Thyroid gland (tissue), 4 donors: Measurements from ENCODE around the gene ATP23. TPM values are rescaled to one million over a fixed set of nuclear protein-coding genes. Genes with fewer than 3 reads are reported as not detected.

Experiments
- DNase-seq, 2 donors: peaks; one replicate each; pipeline ENCODE4 v3.0.0-alpha.2; 2019
- H3K27ac ChIP-seq, 3 donors: fragments of 200-600 bp; sonication (generic); 1 replicate in 2 of 3; 2 replicates in 1 of 3; pipeline ENCODE4 v1.5.1; 2016 to 2019; ENCODE audit warnings: mild to moderate bottlenecking in 1 of 3, moderate library complexity in 1 of 3
- H3K27me3 ChIP-seq: fragments of 200-600 bp; sonication (generic); one replicate; pipeline ENCODE4 v1.5.1; 2019
- H3K36me3 ChIP-seq, 2 donors: fragments of 200-600 bp; sonication (generic); one replicate each; pipeline ENCODE4 v1.5.1; 2016 to 2019
- H3K4me1 ChIP-seq, 2 donors: fragments of 200-600 bp; sonication (generic); one replicate each; pipeline ENCODE4 v1.5.1; 2017 to 2019
- H3K4me3 ChIP-seq, 3 donors: fragments of 200-600 bp; sonication (generic); replicated peaks in 1 of 3; 1 replicate in 2 of 3; 2 replicates in 1 of 3; pipeline ENCODE4 v1.5.1; 2016; ENCODE audit warnings: mild to moderate bottlenecking in 1 of 3
- H3K9me3 ChIP-seq: fragments of 200-600 bp; sonication (generic); one replicate; pipeline ENCODE4 v1.5.1; 2017
- CTCF ChIP-seq, 6 experiments: fragments of 200-600 bp in 3 of 6; fragments of 450-650 bp in 3 of 6; sonication (generic) in 3 of 6; IDR thresholded peaks; one replicate each; pipeline ENCODE4 v1.5.1; 2016 to 2019; ENCODE audit warnings: antibody characterized with exemption in 6 of 6, mild to moderate bottlenecking in 2 of 6, inconsistent platforms in 1 of 6, moderate library complexity in 1 of 6
- POLR2A ChIP-seq, 2 donors: fragments of 450-650 bp; IDR thresholded peaks; one replicate each; pipeline ENCODE4 v1.6.1; 2017; ENCODE audit warnings: antibody characterized with exemption in 2 of 2, mild to moderate bottlenecking in 2 of 2, moderate library complexity in 1 of 2
- WGBS, 2 donors: methylation state at CpG; one replicate each; pipeline ENCODE4 v1.1.5; 2017; 5-methylcytosine and 5-hydroxymethylcytosine counted together
- intact Hi-C: fragments of 100-400 bp; cut with DNase I; formaldehyde crosslinking; loops from one replicate; pipeline ENCODE4 v1.15.1; 2023
- total RNA-seq, 4 donors: library from RNA; depleted of rRNA; stranded (reverse); fragments of >200 nt; gene quantifications; one replicate each; pipeline ENCODE4 v1.2.3, GENCODE V29; 2016

ATP23 gene
- total RNA-seq, 4 donors from 2014 or later: 1.9 to 13.4 (median 11.1) TPM

- DNase-seq: no peak
- Histone ChIP-seq H3K36me3 (no peaks in the 10 kb centered on the region), H3K27me3 (no peaks in the 10 kb centered on the region), H3K9me3 (no peaks in the 10 kb centered on the region), H3K4me1 (no peaks in the 10 kb centered on the region), H3K4me3 (no peak overlapping the region), H3K27ac (no peak overlapping the region)
- intact Hi-C loops: no loop called here
- TF ChIP-seq CTCF (IDR thresholded peaks at IDR 0.05) (no peak), POLR2A (IDR thresholded peaks at IDR 0.05) (no peak)
Observed at GRCh38 chr12:57998251-57998650, 56.9 kb downstream of the ATP23 start.

- no peak for DNase-seq
- Histone ChIP-seq H3K27me3 (no peaks in the 10 kb centered on the region), H3K27ac (no peak overlapping the region), H3K4me1 (no peaks in the 10 kb centered on the region), H3K9me3 (no peaks in the 10 kb centered on the region), H3K4me3 (no peak overlapping the region), H3K36me3 (no peaks in the 10 kb centered on the region)
- 91 to 96% methylated on average over 2 of the region's 2 CpGs for WGBS, 2 donors
- intact Hi-C loops: no loop called here
- TF ChIP-seq CTCF (IDR thresholded peaks at IDR 0.05) (no peak), POLR2A (IDR thresholded peaks at IDR 0.05) (no peak)
Observed at GRCh38 chr12:58000499-58000898, 59.1 kb downstream of the ATP23 start.

GRCh38 chr12:58007875-58008274, 66.5 kb downstream of the ATP23 start:
- H3K4me1 ChIP-seq: no peaks in the 10 kb centered on the region
- H3K27me3 ChIP-seq: no peaks in the 10 kb centered on the region
- H3K9me3 ChIP-seq: no peaks in the 10 kb centered on the region
- no peak overlapping the region for H3K27ac ChIP-seq
- DNase-seq: no peak
- H3K4me3 ChIP-seq: no peak overlapping the region
- H3K36me3 ChIP-seq: no peaks in the 10 kb centered on the region
- intact Hi-C loops: no loop called here
- TF ChIP-seq POLR2A (IDR thresholded peaks at IDR 0.05): no peak
- TF ChIP-seq CTCF (IDR thresholded peaks at IDR 0.05): no peak
- WGBS, 2 donors: 93 to 97% methylated on average over 4 of the region's 4 CpGs

- Histone ChIP-seq H3K4me1 (no peaks in the 10 kb centered on the region), H3K36me3 (no peaks in the 10 kb centered on the region), H3K4me3 (no peak overlapping the region), H3K27me3 (no peaks in the 10 kb centered on the region), H3K27ac (no peak overlapping the region), H3K9me3 (no peaks in the 10 kb centered on the region)
- TF ChIP-seq POLR2A (IDR thresholded peaks at IDR 0.05) (no peak), CTCF (IDR thresholded peaks at IDR 0.05) (no peak)
- intact Hi-C loops: no loop called here
- DNase-seq: no peak
- 54 to 61% methylated on average over 3 of the region's 3 CpGs for WGBS, 2 donors
Observed at GRCh38 chr12:58008634-58009033, 67.3 kb downstream of the ATP23 start.

Other genes starting within 250 kb of the ATP23 start
- 100 to 1,000 TPM; 262 to 393 (median 286) TPM for gene OS9, start 247.4 kb upstream of the ATP23 start, total RNA-seq
- gene AGAP2, start 202.8 kb upstream of the ATP23 start, total RNA-seq: 1 to 10 TPM in 1 of 4 donors, under 1 TPM in 3; 0.45 to 1.3 (median 0.80) TPM
- gene TSPAN31, start 196.5 kb upstream of the ATP23 start, total RNA-seq: 100 to 1,000 TPM; 110 to 166 (median 137) TPM
- 100 to 1,000 TPM in 3 of 4 donors, 10 to 100 TPM in 1; 95.2 to 137 (median 113) TPM for gene CDK4, start 189.3 kb upstream of the ATP23 start, total RNA-seq
- gene MARCHF9, start 186.5 kb upstream of the ATP23 start, total RNA-seq: 10 to 100 TPM; 17.5 to 25.1 (median 21.4) TPM
- gene CYP27B1, start 174.5 kb upstream of the ATP23 start, total RNA-seq: 10 to 100 TPM in 2 of 4 donors, 1 to 10 TPM in 2; 2.7 to 13.0 (median 10.0) TPM
- gene METTL1, start 169.5 kb upstream of the ATP23 start, total RNA-seq: 10 to 100 TPM in 3 of 4 donors, 1 to 10 TPM in 1; 7.9 to 24.5 (median 13.1) TPM
- gene EEF1AKMT3, start 169.0 kb upstream of the ATP23 start, total RNA-seq: 10 to 100 TPM; 12.1 to 20.4 (median 16.5) TPM
- gene TSFM, start 158.8 kb upstream of the ATP23 start, total RNA-seq: 10 to 100 TPM; 19.4 to 32.0 (median 25.5) TPM
- gene AVIL, start 122.8 kb upstream of the ATP23 start, total RNA-seq: 10 to 100 TPM in 1 of 4 donors, 1 to 10 TPM in 3; 5.1 to 15.7 (median 7.8) TPM
- 100 to 1,000 TPM in 3 of 4 donors, 10 to 100 TPM in 1; 91.5 to 190 (median 138) TPM for gene CTDSP2, start 94.8 kb upstream of the ATP23 start, total RNA-seq